Measurements from ENCODE around the gene FNBP1. TPM values are rescaled to one million over a fixed set of nuclear protein-coding genes. Genes with fewer than 3 reads are reported as not detected.

FNBP1 gene
- total and polyA plus RNA-seq, 2 of the 13 experiments (the other 11 are each of a cell fraction or from before 2014, with no cell fraction given), result 5.4 to 19.5 TPM

- 0 out of 2 replicates have a peak, but pooled peaks have one; percentile 36 for TF ChIP-seq ZC3H13 (CRISPR knock-in tag; IDR thresholded peaks at IDR 0.05)
- TF ChIP-seq ZNF788 (CRISPR knock-in tag; IDR thresholded peaks at IDR 0.05; ENCODE audit: borderline replicate concordance), result 0 out of 2 replicates have a peak, but pooled peaks have one; percentile 10
- TF ChIP-seq FLYWCH1 (CRISPR knock-in tag; IDR thresholded peaks at IDR 0.05), result no peak
- no peak for TF ChIP-seq ZFYVE20 (CRISPR knock-in tag; IDR thresholded peaks at IDR 0.05; ENCODE audit: borderline replicate concordance, low read depth)
- TF ChIP-seq ZSCAN29 (CRISPR knock-in tag; conservative IDR thresholded peaks at IDR 0.05), result 0 out of 2 replicates have a peak, but pooled peaks have one; percentile 39
- no peak for TF ChIP-seq ZFAT (CRISPR knock-in tag; conservative IDR thresholded peaks at IDR 0.05)
- peak; percentile 76; the same call in 1 of the 2 replicates for TF ChIP-seq NFAT5 (CRISPR knock-in tag; IDR thresholded peaks at IDR 0.05)
- TF ChIP-seq ZNF276 (CRISPR knock-in tag; IDR thresholded peaks at IDR 0.05; ENCODE audit: low read depth), result no peak; the same call in 1 of the 2 replicates
- no peak for TF ChIP-seq ZNF234 (CRISPR knock-in tag; conservative IDR thresholded peaks at IDR 0.05)
- TF ChIP-seq ZNF660 (CRISPR knock-in tag; IDR thresholded peaks at IDR 0.05; ENCODE audit: borderline replicate concordance, low read depth), result no peak
- TF ChIP-seq DMTF1 (CRISPR knock-in tag; IDR thresholded peaks at IDR 0.05), result no peak
- no peak for TF ChIP-seq HMG20A (CRISPR knock-in tag; IDR thresholded peaks at IDR 0.05; ENCODE audit: borderline replicate concordance)
- TF ChIP-seq ZFP41 (CRISPR knock-in tag; IDR thresholded peaks at IDR 0.05; ENCODE audit: borderline replicate concordance), result no peak
- peak; percentile 34; the same call in 1 of the 2 replicates for TF ChIP-seq ZNF205 (CRISPR knock-in tag; IDR thresholded peaks at IDR 0.05)
- TF ChIP-seq SKIL (CRISPR knock-in tag; IDR thresholded peaks at IDR 0.05; ENCODE audit: borderline replicate concordance), result no peak
- no peak for TF ChIP-seq ZNF562 (CRISPR knock-in tag; IDR thresholded peaks at IDR 0.05; ENCODE audit: borderline replicate concordance)
These were observed 950 bp upstream of the FNBP1 start (continued) for GRCh38 chr9:130043654-130044623.
